ENCODE measurements around the gene EXOSC5. TPM values are rescaled to one million over a fixed set of nuclear protein-coding genes. Genes with fewer than 3 reads are reported as not detected.
"Not testable (repeated sequence)": the region's sequence is repeated elsewhere in the genome, so short reads cannot be mapped to it uniquely, and the experiment has no call there.

The EXOSC5 gene
- polyA plus RNA-seq, 1 donor from 2014 or later, result 42.0 TPM

DNA sequence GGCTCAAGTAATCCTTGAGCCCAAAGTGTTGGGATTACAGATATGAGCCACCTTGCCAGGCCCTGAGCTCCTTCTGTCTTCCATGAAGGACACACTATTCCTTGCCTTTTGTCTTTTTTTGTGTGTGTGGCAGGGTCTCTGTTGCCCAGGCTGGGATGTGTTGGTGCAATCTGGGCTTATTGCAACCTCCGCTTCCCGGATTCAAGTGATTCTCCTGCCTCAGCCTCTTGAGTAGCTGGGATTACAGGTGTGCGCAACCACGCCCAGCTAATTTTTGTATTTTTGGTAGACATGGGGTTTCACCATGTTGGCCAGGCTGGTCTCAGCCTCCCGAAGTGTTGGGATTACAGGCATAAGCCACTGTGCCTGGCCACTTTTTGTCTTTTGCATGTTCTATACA lies 11.7 kb upstream of the EXOSC5 start:
- not testable (repeated sequence) for H3K27ac ChIP-seq (ENCODE audit: low read length); H3K9ac ChIP-seq (ENCODE audit: low read length)

GRCh38 chr19:41408256-41408655 lies 11.1 kb upstream of the EXOSC5 start:
- Histone ChIP-seq H2AFZ (ENCODE audit: low read depth, low read length) (no peak overlapping the region), H3F3A (ENCODE audit: insufficient read depth, low read length, poor library complexity, severe bottlenecking) (no peaks in the 10 kb centered on the region)

More for the DNA sequence above, 11.7 kb upstream of the EXOSC5 start:
- H3K9me3 ChIP-seq (ENCODE audit: low read length); H3F3A ChIP-seq (ENCODE audit: insufficient read depth, low read length, poor library complexity, severe bottlenecking); H3K9me2 ChIP-seq (ENCODE audit: insufficient read depth, low read length); H4K20me1 ChIP-seq (ENCODE audit: insufficient read depth); H3K36me3 ChIP-seq (ENCODE audit: insufficient read depth, low read length); H3K79me2 ChIP-seq (replicated peaks; ENCODE audit: insufficient read depth, low read length); H2AFZ ChIP-seq (ENCODE audit: low read depth, low read length); H3K4me2 ChIP-seq (ENCODE audit: low read length); H3K4me3 ChIP-seq (ENCODE audit: low read length); H3K27me3 ChIP-seq (ENCODE audit: insufficient read depth, low read depth, low read length): not testable (repeated sequence)

More at GRCh38 chr19:41408256-41408655, 11.1 kb upstream of the EXOSC5 start:
- H3K4me3 ChIP-seq (ENCODE audit: low read length), result no peak overlapping the region
- no peaks in the 10 kb centered on the region for H3K9me2 ChIP-seq (ENCODE audit: insufficient read depth, low read length)
- H3K4me2 ChIP-seq (ENCODE audit: low read length), result no peak overlapping the region
- TF ChIP-seq TAF1 (IDR thresholded peaks at IDR 0.05; ENCODE audit: low read depth), result no peak
- TF ChIP-seq, protein P1, sequence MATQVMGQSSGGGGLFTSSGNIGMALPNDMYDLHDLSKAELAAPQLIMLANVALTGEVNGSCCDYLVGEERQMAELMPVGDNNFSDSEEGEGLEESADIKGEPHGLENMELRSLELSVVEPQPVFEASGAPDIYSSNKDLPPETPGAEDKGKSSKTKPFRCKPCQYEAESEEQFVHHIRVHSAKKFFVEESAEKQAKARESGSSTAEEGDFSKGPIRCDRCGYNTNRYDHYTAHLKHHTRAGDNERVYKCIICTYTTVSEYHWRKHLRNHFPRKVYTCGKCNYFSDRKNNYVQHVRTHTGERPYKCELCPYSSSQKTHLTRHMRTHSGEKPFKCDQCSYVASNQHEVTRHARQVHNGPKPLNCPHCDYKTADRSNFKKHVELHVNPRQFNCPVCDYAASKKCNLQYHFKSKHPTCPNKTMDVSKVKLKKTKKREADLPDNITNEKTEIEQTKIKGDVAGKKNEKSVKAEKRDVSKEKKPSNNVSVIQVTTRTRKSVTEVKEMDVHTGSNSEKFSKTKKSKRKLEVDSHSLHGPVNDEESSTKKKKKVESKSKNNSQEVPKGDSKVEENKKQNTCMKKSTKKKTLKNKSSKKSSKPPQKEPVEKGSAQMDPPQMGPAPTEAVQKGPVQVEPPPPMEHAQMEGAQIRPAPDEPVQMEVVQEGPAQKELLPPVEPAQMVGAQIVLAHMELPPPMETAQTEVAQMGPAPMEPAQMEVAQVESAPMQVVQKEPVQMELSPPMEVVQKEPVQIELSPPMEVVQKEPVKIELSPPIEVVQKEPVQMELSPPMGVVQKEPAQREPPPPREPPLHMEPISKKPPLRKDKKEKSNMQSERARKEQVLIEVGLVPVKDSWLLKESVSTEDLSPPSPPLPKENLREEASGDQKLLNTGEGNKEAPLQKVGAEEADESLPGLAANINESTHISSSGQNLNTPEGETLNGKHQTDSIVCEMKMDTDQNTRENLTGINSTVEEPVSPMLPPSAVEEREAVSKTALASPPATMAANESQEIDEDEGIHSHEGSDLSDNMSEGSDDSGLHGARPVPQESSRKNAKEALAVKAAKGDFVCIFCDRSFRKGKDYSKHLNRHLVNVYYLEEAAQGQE (IDR thresholded peaks at IDR 0.05; ENCODE audit: borderline replicate concordance), result no peak
- no peak for TF ChIP-seq EP300 (conservative IDR thresholded peaks at IDR 0.05; ENCODE audit: poor library complexity, severe bottlenecking)
- TF ChIP-seq MXI1 (conservative IDR thresholded peaks at IDR 0.05; ENCODE audit: poor library complexity, severe bottlenecking), result no peak
- TF ChIP-seq SMC3 (conservative IDR thresholded peaks at IDR 0.05; ENCODE audit: poor library complexity), result no peak
- TF ChIP-seq CTCF (IDR thresholded peaks at IDR 0.05; ENCODE audit: poor library complexity, severe bottlenecking), result no peak
- TF ChIP-seq EZH2 (IDR thresholded peaks at IDR 0.05; ENCODE audit: borderline replicate concordance, insufficient read depth, low read length, poor library complexity, severe bottlenecking), result no peak
- TF ChIP-seq POLR2AphosphoS5 (IDR thresholded peaks at IDR 0.05), result no peak
- TF ChIP-seq RAD21 (conservative IDR thresholded peaks at IDR 0.05), result no peak
- H3K79me2 ChIP-seq (replicated peaks; ENCODE audit: insufficient read depth, low read length), result no peaks in the 10 kb centered on the region
- no peaks in the 10 kb centered on the region for H3K9me3 ChIP-seq (ENCODE audit: low read length)
- no peak overlapping the region for H3K9ac ChIP-seq (ENCODE audit: low read length)
- no peak overlapping the region for H3K27ac ChIP-seq (ENCODE audit: low read length)
- H3K36me3 ChIP-seq (ENCODE audit: insufficient read depth, low read length), result no peaks in the 10 kb centered on the region
- H3K27me3 ChIP-seq (ENCODE audit: insufficient read depth, low read depth, low read length), result no peaks in the 10 kb centered on the region
- H4K20me1 ChIP-seq (ENCODE audit: insufficient read depth), result no peaks in the 10 kb centered on the region
